Stimulated activated CD4-positive, alpha-beta T cell treated with anti-CD3 and anti-CD28 coated beads, Interleukin-4, amount 100 ng/mL, for 4 hours (primary cell): ENCODE data around the gene BEND2.
"Not testable (repeated sequence)": the region's sequence is repeated elsewhere in the genome, so short reads cannot be mapped to it uniquely, and the experiment has no call there.

Experiments used
- DNase-seq, 2 experiments: peaks; one replicate each; pipeline ENCODE4 v3.0.0-alpha.2; 2020

BEND2 gene

GRCh38 chrX:18220786-18221185, at the start of gene BEND2:
Gene BEND2 (minus strand): TSS chrX:18220886. CDS start chrX:18220750, 136 bp downstream.
- no peak for DNase-seq

GRCh38 chrX:18255059-18255458, 34.4 kb upstream of the BEND2 start:
- DNase-seq: no peak

- no peak for DNase-seq
These were observed 32.1 kb upstream of the BEND2 start for GRCh38 chrX:18252644-18253359.

- not testable (repeated sequence) for DNase-seq
These were observed 9.0 kb upstream of the BEND2 start for GRCh38 chrX:18229646-18230045.

GRCh38 chrX:18228069-18228468, 7.4 kb upstream of the BEND2 start:
- DNase-seq: no peak

- no peak for DNase-seq
These were observed 6.8 kb upstream of the BEND2 start for GRCh38 chrX:18227458-18227857.

GRCh38 chrX:18210470-18210869, 10.2 kb downstream of the BEND2 start:
- no peak for DNase-seq

GRCh38 chrX:18206657-18207056, 14.0 kb downstream of the BEND2 start:
- no peak for DNase-seq

GRCh38 chrX:18203631-18204030, 17.1 kb downstream of the BEND2 start:
- no peak for DNase-seq

GRCh38 chrX:18194688-18195087, 26.0 kb downstream of the BEND2 start:
- DNase-seq: no peak

- DNase-seq: no peak
These were observed 41.2 kb downstream of the BEND2 start for GRCh38 chrX:18179446-18179845.

GRCh38 chrX:18174971-18175370, 45.7 kb downstream of the BEND2 start:
- no peak for DNase-seq

- DNase-seq: no peak
These were observed 46.5 kb downstream of the BEND2 start for GRCh38 chrX:18174209-18174608.

- DNase-seq: no peak
These were observed 47.0 kb downstream of the BEND2 start for GRCh38 chrX:18173494-18174180.

- no peak for DNase-seq
These were observed 47.7 kb downstream of the BEND2 start for GRCh38 chrX:18172970-18173369.

- DNase-seq: no peak
These were observed 49.8 kb downstream of the BEND2 start for GRCh38 chrX:18170910-18171309.

- no peak for DNase-seq
These were observed 54.6 kb downstream of the BEND2 start for GRCh38 chrX:18166068-18166467.

GRCh38 chrX:18160369-18160768, 60.3 kb downstream of the BEND2 start:
- DNase-seq: no peak

- DNase-seq: no peak
These were observed 61.7 kb downstream of the BEND2 start for GRCh38 chrX:18158963-18159362.

- DNase-seq: no peak
These were observed 69.0 kb downstream of the BEND2 start for GRCh38 chrX:18151649-18152048.

GRCh38 chrX:18151157-18151556, 69.5 kb downstream of the BEND2 start:
- DNase-seq: no peak

GRCh38 chrX:18149454-18149853, 71.2 kb downstream of the BEND2 start:
- no peak for DNase-seq

GRCh38 chrX:18146954-18147353, 73.7 kb downstream of the BEND2 start:
- no peak for DNase-seq

GRCh38 chrX:18146009-18146408, 74.7 kb downstream of the BEND2 start:
- DNase-seq: no peak

- DNase-seq: no peak
These were observed 83.9 kb downstream of the BEND2 start for GRCh38 chrX:18136816-18137215.
